Memory B cell (primary cell): ENCODE data around the gene RNF166.

ENCODE experiments used
- ATAC-seq: fragments of 150-1000 bp; cut with Tn5 transposase; 2 replicates; pipeline ENCODE4 v1.10.0; 2021; ENCODE audit warnings: low read depth, mild to moderate bottlenecking, moderate library complexity
- DNase-seq, 2 donors: peaks; one replicate each; pipeline ENCODE4 v3.0.0; 2022; ENCODE audit warnings: low spot score in 2 of 2
- H3K27ac Mint-ChIP-seq: one replicate; pipeline ENCODE4 v1.8.0; 2022; ENCODE audit warnings: mild to moderate bottlenecking, moderate library complexity, mixed read lengths
- H3K27me3 Mint-ChIP-seq: one replicate; pipeline ENCODE4 v1.8.0; 2022; ENCODE audit warnings: mixed read lengths
- H3K36me3 Mint-ChIP-seq: one replicate; pipeline ENCODE4 v1.8.0; 2022; ENCODE audit warnings: mild to moderate bottlenecking, mixed read lengths
- H3K4me1 Mint-ChIP-seq: one replicate; pipeline ENCODE4 v1.8.0; 2022; ENCODE audit warnings: mixed read lengths
- H3K4me3 Mint-ChIP-seq: one replicate; pipeline ENCODE4 v1.8.0; 2022; ENCODE audit warnings: mild to moderate bottlenecking, moderate library complexity, mixed read lengths
- H3K9me3 Mint-ChIP-seq: one replicate; pipeline ENCODE4 v1.8.0; 2022; ENCODE audit warnings: mixed read lengths

RNF166 gene

DNA sequence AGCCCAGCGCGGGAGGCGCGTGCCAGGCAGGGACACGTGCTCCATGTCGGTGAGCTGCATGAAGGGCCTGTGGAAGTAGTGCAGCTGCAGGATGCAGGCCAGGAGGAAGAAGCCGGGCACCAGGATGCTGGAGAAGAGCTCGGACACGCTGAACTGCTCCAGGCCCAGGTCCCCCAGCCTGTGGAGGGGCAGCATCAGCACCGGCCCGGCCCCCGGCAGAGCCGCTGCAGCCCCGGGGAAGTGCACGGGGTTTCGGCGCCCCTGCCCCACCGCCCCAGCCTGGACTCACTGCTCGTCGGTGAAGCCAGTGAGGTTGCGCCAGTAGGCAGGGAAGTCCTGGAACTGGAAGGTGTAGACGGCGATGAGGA, 28.1 kb upstream of the RNF166 start:
- H3K9me3 Mint-ChIP-seq = no peaks in the 10 kb centered on the region
- H3K4me3 Mint-ChIP-seq = no peak overlapping the region
- H3K36me3 Mint-ChIP-seq = peaks cover 7% of the 10 kb centered on the region
- ATAC-seq (no peak), DNase-seq (no peak)
- H3K27ac Mint-ChIP-seq = no peak overlapping the region
- no peaks in the 10 kb centered on the region for H3K27me3 Mint-ChIP-seq
- H3K4me1 Mint-ChIP-seq = peaks cover 6% of the 10 kb centered on the region

GRCh38 chr16:88733630-88734360, 27.6 kb upstream of the RNF166 start:
- Mint-ChIP-seq H3K36me3 (peaks cover 7% of the 10 kb centered on the region), H3K4me1 (peaks cover 4% of the 10 kb centered on the region), H3K9me3 (no peaks in the 10 kb centered on the region), H3K27me3 (no peaks in the 10 kb centered on the region), H3K4me3 (no peak overlapping the region), H3K27ac (no peak overlapping the region)
- DNase-seq (no peak), ATAC-seq (no peak)

- no peak for DNase-seq
- Mint-ChIP-seq H3K27ac (no peak overlapping the region), H3K36me3 (peaks cover 7% of the 10 kb centered on the region), H3K4me3 (no peak overlapping the region), H3K4me1 (peaks cover 2% of the 10 kb centered on the region), H3K9me3 (no peaks in the 10 kb centered on the region), H3K27me3 (no peaks in the 10 kb centered on the region)
- no peak for ATAC-seq
Observed at GRCh38 chr16:88732961-88733294, 26.7 kb upstream of the RNF166 start.

DNA sequence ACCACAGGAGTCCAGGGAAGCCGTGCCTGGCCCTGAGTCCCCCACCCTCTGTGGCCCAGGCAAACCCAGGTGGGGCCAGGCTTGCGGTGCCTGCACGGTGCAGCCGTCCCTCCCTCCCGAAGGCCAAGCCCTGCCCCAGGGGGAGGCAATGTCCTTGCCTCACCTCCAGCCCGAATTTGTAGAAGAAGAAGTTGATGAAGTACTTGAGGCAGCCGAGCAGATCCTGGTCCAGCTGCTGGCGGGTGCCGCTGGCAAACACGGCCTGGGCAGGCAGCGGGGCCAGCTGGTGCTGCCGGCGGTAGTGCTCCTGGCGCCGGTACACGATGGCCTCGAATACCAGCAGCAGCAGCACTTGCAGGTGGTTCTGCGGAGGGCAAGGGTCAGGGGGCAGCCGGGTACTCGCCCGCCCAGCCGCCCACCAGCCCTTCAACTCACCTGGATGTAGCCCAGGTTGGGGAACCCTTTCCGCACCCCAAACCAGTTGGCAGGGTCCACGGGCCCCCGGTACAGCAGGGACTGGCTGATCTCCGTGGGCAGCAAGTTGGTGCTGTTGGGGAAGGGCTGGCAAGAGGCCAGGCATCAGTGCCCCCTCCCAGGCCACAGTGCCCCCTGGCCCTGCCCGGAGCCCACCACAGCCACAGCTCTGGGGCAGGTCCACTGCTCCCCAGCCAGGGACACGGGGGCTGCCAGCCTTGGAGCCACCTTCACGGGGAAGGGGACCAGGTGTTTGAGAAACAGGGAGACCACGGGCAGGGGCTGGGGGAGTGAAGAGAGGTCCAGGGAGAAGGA, 26.2 kb upstream of the RNF166 start:
- peaks cover 2% of the 10 kb centered on the region for H3K4me1 Mint-ChIP-seq
- peaks cover 7% of the 10 kb centered on the region for H3K36me3 Mint-ChIP-seq
- H3K9me3 Mint-ChIP-seq = no peaks in the 10 kb centered on the region
- H3K4me3 Mint-ChIP-seq = no peak overlapping the region
- no peaks in the 10 kb centered on the region for H3K27me3 Mint-ChIP-seq
- no peak for DNase-seq
- H3K27ac Mint-ChIP-seq = no peak overlapping the region
- no peak for ATAC-seq

DNA sequence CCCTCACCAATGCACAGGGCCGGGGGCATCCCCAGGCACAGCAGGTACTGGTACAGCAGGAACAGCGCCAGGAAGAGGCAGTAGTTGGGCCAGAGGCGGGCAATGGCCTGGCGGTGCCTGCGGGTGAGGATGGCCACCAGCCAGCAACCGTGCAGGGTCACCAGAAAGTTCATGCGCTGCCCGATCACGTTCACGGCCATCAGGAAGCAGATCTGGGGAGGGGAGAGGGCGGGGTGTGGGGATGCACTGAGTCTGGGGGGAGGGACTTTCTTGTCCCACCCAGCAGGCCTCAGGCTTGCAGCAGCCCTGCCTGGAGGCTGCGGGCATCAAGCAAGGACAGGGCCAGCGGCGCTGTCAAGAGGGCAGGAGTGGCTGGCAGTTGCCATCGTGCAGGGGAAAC, 25.5 kb upstream of the RNF166 start:
- no peak overlapping the region for H3K4me3 Mint-ChIP-seq
- no peaks in the 10 kb centered on the region for H3K27me3 Mint-ChIP-seq
- no peak for DNase-seq
- H3K36me3 Mint-ChIP-seq = peaks cover 7% of the 10 kb centered on the region
- H3K27ac Mint-ChIP-seq = no peak overlapping the region
- H3K9me3 Mint-ChIP-seq = no peaks in the 10 kb centered on the region
- peaks cover 2% of the 10 kb centered on the region for H3K4me1 Mint-ChIP-seq
- no peak for ATAC-seq

DNA sequence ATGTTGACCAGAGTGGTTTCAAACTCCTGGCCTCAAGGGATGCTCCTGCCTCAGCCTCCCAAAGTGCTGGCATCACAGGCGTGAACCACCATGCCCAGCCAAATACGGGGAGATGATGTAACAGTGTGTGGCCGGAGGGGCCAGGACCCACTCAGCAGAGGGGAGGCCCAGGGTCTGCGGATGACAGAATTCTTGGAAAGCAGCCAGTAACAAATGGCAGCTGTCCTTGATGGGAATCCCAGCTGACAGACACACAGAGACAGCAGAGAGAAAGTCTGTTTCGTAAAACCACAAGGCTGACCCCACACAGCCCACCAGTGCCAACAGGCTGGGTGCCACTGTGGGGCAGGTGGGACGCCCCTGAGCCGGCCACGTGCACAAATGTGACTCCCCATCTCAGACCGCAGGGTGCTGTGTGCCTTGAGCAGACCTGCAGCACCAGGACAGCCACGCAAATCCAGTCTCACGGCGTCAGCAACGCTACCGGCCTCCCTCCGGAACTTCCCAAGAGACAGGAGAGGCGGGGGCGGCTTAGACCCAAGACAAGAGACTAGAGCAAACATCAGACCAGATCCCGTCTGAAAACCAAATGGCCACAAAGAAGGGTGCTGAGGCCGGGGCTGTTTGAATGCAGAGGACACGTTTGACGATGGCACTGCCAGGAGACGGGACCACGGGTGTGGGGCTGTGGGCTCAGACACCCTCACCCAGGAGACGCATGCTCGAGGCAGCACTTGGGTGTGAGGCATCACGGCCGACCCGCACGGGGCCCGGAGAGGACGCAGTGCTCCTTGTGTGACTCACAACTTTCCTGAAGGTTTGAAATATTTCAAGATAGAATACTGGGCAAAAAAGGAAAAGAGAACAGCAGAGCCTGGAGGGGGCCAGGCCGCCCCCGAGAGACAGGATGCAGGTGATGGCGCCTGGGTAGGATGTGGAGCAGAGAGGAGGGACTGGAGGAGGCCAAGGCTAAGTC, 24.7 kb upstream of the RNF166 start:
- H3K36me3 Mint-ChIP-seq = peaks cover 9% of the 10 kb centered on the region
- H3K4me1 Mint-ChIP-seq = peaks cover 2% of the 10 kb centered on the region
- DNase-seq = no peak
- no peaks in the 10 kb centered on the region for H3K27me3 Mint-ChIP-seq
- no peak for ATAC-seq
- no peak overlapping the region for H3K27ac Mint-ChIP-seq
- no peak overlapping the region for H3K4me3 Mint-ChIP-seq
- H3K9me3 Mint-ChIP-seq = no peaks in the 10 kb centered on the region

DNA sequence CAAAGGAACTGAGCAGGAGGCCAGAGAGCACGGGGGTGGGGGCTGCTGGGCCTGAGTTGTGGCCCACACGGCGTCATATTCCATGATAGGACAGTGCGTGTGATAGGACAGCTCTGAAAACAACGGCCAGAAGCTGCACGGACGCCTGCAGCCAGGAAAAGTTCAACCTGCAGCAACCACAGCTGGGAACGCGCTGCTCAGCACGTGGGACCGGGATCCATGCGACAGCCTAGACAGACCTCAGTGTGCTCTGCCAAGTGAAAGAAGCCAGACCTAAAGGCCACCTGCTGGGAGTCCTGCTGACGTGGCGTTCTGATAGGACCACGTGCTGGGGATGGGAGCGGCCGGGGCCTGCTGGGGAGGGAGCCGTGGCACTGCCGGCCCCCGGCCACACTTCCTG, 21.7 kb upstream of the RNF166 start:
- Mint-ChIP-seq H3K27ac (no peak overlapping the region), H3K36me3 (peaks cover 15% of the 10 kb centered on the region), H3K4me1 (peaks cover 2% of the 10 kb centered on the region), H3K9me3 (no peaks in the 10 kb centered on the region), H3K27me3 (no peaks in the 10 kb centered on the region), H3K4me3 (no peak overlapping the region)
- DNase-seq = no peak
- no peak for ATAC-seq

DNA sequence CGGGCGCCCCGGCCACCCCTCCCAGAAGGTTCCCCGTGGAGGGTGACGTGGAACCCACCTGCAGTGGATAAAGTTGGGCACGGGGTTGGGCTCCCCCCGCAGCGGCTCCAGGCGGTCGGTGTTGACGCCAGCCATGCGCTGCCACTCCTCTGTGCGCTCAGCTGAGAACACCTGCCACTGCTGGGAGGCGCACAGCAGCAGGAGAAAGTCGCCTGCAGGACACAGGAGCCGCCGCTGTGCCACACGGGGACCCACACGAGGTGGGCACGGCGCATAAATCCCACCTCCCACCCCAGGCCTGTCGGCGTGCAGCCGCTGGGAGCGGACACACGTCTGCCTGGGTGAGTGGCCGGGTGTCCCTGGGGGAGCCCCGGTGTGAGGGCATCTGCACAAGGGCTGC, 20.8 kb upstream of the RNF166 start:
- Mint-ChIP-seq H3K36me3 (peaks cover 15% of the 10 kb centered on the region), H3K9me3 (no peaks in the 10 kb centered on the region), H3K4me1 (peaks cover 2% of the 10 kb centered on the region), H3K27ac (no peak overlapping the region), H3K27me3 (no peaks in the 10 kb centered on the region), H3K4me3 (no peak overlapping the region)
- DNase-seq = no peak
- ATAC-seq = no peak

DNA sequence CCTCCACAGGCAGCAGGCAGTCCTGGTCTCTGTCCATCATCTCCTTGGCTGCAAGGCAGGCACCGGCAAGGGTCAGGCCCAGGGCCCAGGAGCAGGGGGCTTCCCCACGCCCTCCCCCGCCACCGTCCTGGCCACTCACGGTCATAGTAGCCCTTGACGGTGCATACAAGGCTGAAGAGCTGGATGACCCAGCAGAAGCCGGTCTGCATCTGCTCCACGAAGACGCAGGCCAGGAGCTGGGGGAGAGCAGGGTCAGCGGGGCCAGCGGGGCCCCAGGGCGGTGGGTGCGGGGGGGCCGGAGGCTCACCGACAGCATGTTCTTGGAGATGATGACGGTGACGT, 20.2 kb upstream of the RNF166 start:
- DNase-seq = no peak
- Mint-ChIP-seq H3K4me1 (peaks cover 2% of the 10 kb centered on the region), H3K9me3 (no peaks in the 10 kb centered on the region), H3K27ac (no peak overlapping the region), H3K36me3 (peaks cover 14% of the 10 kb centered on the region), H3K27me3 (no peaks in the 10 kb centered on the region), H3K4me3 (no peak overlapping the region)
- ATAC-seq = no peak

DNA sequence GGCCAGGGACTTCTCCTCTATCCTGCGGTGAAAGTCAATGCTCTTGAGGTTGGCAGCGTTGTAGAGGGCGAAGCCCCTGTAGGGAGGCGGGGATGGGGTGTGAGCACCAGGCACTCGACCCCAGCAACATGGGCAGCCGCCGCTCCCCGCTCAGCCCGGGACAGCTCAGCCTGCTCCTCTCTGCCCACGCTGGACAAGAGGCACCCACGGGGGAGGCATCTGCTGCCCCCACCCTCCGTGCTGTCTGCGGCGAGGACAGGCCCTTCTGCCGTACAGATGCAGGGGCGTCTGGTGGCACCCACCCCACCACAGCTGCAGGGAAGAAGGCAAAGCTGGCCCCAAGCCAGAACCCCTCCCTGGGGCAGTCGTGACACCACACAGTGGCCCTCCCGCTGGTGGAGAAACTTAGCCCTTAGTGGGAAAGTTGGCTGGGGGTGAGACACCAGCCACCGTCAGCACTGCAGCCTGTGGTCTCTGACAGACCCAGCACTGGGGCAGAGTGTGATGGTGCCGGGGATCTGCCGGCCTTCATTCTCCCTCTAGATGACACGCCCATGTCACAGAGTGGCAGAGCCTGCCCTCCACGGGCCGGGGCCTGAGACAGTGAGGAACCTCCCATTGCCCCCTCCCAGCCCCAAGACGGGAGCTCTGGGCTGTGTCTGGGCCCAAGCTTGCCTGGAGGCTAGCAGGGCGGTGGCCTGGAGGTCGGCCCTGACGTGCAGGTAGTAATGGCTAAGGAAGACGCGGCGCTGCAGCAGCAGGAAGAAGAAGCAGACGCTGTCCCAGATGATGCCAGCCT, 19.6 kb upstream of the RNF166 start:
- peaks cover 2% of the 10 kb centered on the region for H3K4me1 Mint-ChIP-seq
- ATAC-seq (no peak), DNase-seq (no peak)
- no peak overlapping the region for H3K4me3 Mint-ChIP-seq
- H3K9me3 Mint-ChIP-seq = no peaks in the 10 kb centered on the region
- peaks cover 12% of the 10 kb centered on the region for H3K36me3 Mint-ChIP-seq
- no peaks in the 10 kb centered on the region for H3K27me3 Mint-ChIP-seq
- no peak overlapping the region for H3K27ac Mint-ChIP-seq

- Mint-ChIP-seq H3K9me3 (no peaks in the 10 kb centered on the region), H3K27ac (no peak overlapping the region), H3K4me1 (peaks cover 2% of the 10 kb centered on the region), H3K4me3 (no peak overlapping the region), H3K36me3 (peaks cover 17% of the 10 kb centered on the region), H3K27me3 (no peaks in the 10 kb centered on the region)
- ATAC-seq (no peak), DNase-seq (no peak)
Observed at GRCh38 chr16:88724855-88725555, 18.8 kb upstream of the RNF166 start.

- peaks cover 20% of the 10 kb centered on the region for H3K36me3 Mint-ChIP-seq
- H3K4me1 Mint-ChIP-seq = no peaks in the 10 kb centered on the region
- no peak overlapping the region for H3K4me3 Mint-ChIP-seq
- no peak for DNase-seq
- no peak for ATAC-seq
- no peaks in the 10 kb centered on the region for H3K27me3 Mint-ChIP-seq
- no peaks in the 10 kb centered on the region for H3K9me3 Mint-ChIP-seq
- no peak overlapping the region for H3K27ac Mint-ChIP-seq
Observed at GRCh38 chr16:88723911-88724310, 17.7 kb upstream of the RNF166 start.

- ATAC-seq (no peak), DNase-seq (no peak)
- Mint-ChIP-seq H3K27me3 (no peaks in the 10 kb centered on the region), H3K9me3 (no peaks in the 10 kb centered on the region), H3K27ac (no peak overlapping the region), H3K4me1 (no peaks in the 10 kb centered on the region), H3K4me3 (no peak overlapping the region), H3K36me3 (peaks cover 20% of the 10 kb centered on the region)
Observed at GRCh38 chr16:88723507-88723887, 17.3 kb upstream of the RNF166 start.
